PC-3 (cell line): ENCODE data around the gene ARHGEF7. TPM values are rescaled to one million over a fixed set of nuclear protein-coding genes. Genes with fewer than 3 reads are reported as not detected.

ENCODE experiments used
- ATAC-seq: fragments of 200-7000 bp; cut with Tn5 transposase; 2 replicates; pipeline ENCODE4 v1.9.1; 2020; ENCODE audit warnings: mild to moderate bottlenecking, moderate library complexity
- BruUV-seq: library from RNA; stranded (reverse); fragments of 400-500 nt; replicated peaks from 2 replicates; lab custom pipeline; 2021; lab: Mats Ljungman, UMichigan
- CTCF ChIA-PET: fragments of 300-600 bp; sonication (Branson Sonifier 250); formaldehyde crosslinking; loops from one replicate; lab custom pipeline; 2022; ENCODE audit warnings: antibody characterized with exemption; lab: Charles Lee
- POLR2A ChIA-PET: fragments of 300-600 bp; sonication (Branson Sonifier 250); formaldehyde crosslinking; loops from one replicate; lab custom pipeline; 2022; ENCODE audit warnings: antibody characterized with exemption; ENCODE audit not compliant: unreplicated experiment; lab: Charles Lee
- DNase-seq: peaks from one replicate; pipeline ENCODE4 v3.0.0-alpha.2; 2015
- H2AFZ ChIP-seq: fragments of 300-600 bp; sonication (generic); 2 replicates; pipeline ENCODE4 v1.6.0; 2016; ENCODE audit warnings: antibody characterized with exemption, low read length
- H3F3A ChIP-seq: fragments of 300-600 bp; sonication (generic); one replicate; pipeline ENCODE4 v1.6.0; 2017; ENCODE audit warnings: antibody characterized with exemption, low read length, control low read depth, mild to moderate bottlenecking; ENCODE audit not compliant: unreplicated experiment
- H3K27ac ChIP-seq: fragments of 300-600 bp; sonication (generic); 2 replicates; pipeline ENCODE4 v1.5.1; 2016; ENCODE audit warnings: mild to moderate bottlenecking, low read length
- H3K27me3 ChIP-seq: fragments of 300-600 bp; sonication (generic); 2 replicates; pipeline ENCODE4 v1.6.1; 2016; ENCODE audit warnings: low read length, mixed read lengths
- H3K36me3 ChIP-seq: fragments of 300-600 bp; sonication (generic); 2 replicates; pipeline ENCODE4 v1.6.1; 2016; ENCODE audit warnings: low read depth, mixed run types, low read length, mixed read lengths
- H3K4me1 ChIP-seq: fragments of 300-600 bp; sonication (generic); 2 replicates; pipeline ENCODE4 v1.5.1; 2016; ENCODE audit warnings: low read length; ENCODE audit not compliant: insufficient read depth
- H3K4me2 ChIP-seq: fragments of 300-600 bp; sonication (generic); 2 replicates; pipeline ENCODE4 v1.6.0; 2016; ENCODE audit warnings: low read length
- H3K4me3 ChIP-seq: fragments of 300-600 bp; sonication (generic); 2 replicates; pipeline ENCODE4 v1.5.1; 2016; ENCODE audit warnings: mild to moderate bottlenecking, low read length, mixed read lengths
- H3K79me2 ChIP-seq: fragments of 300-600 bp; sonication (generic); 2 replicates; pipeline ENCODE4 v1.6.1; 2017; ENCODE audit warnings: low read length, mixed read lengths
- H3K9ac ChIP-seq: fragments of 300-600 bp; sonication (generic); 2 replicates; pipeline ENCODE4 v1.6.0; 2016; ENCODE audit warnings: mild to moderate bottlenecking, low read length
- H3K9me2 ChIP-seq: fragments of 300-600 bp; sonication (generic); replicated peaks from 2 replicates; pipeline ENCODE4 v1.6.1; 2016; ENCODE audit warnings: mixed run types, low read length, mixed read lengths
- H3K9me3 ChIP-seq: fragments of 300-600 bp; sonication (generic); 2 replicates; pipeline ENCODE4 v1.6.1; 2016; ENCODE audit warnings: low read length, mixed read lengths
- H4K20me1 ChIP-seq: fragments of 300-600 bp; sonication (generic); 2 replicates; pipeline ENCODE4 v1.6.1; 2016; ENCODE audit warnings: low read length, mixed read lengths
- EZH2 ChIP-seq: fragments of 300-600 bp; sonication (generic); IDR thresholded peaks from one replicate; pipeline ENCODE4 v1.6.1; 2017; ENCODE audit warnings: antibody characterized with exemption, mild to moderate bottlenecking, low read length; ENCODE audit not compliant: unreplicated experiment
- EZH2phosphoT487 ChIP-seq: fragments of 300-600 bp; sonication (generic); IDR thresholded peaks from 2 replicates; pipeline ENCODE4 v1.6.1; 2018; ENCODE audit warnings: mild to moderate bottlenecking, antibody characterized with exemption, low read length, borderline replicate concordance
- intact Hi-C: fragments of 100-400 bp; cut with micrococcal nuclease; formaldehyde crosslinking; loops from 2 replicates; pipeline ENCODE4 v1.9.0; 2023
- total RNA-seq: library from RNA; depleted of rRNA; stranded (reverse); fragments of >200 nt; gene quantifications from 2 replicates; pipeline ENCODE4 v1.2.3, GENCODE V29; 2014
- TF ChIP-seq, protein P1 (sequence below): fragments of 300-600 bp; sonication (generic); conservative IDR thresholded peaks from 2 replicates; pipeline ENCODE4 v1.5.1; 2017; ENCODE audit warnings: antibody characterized with exemption, low read depth, mild to moderate bottlenecking, low read length

Gene ARHGEF7
- total RNA-seq, 1 experiment from 2014 or later: 14.7 TPM

- no peak for ATAC-seq
- Histone ChIP-seq H3K27ac (no peak overlapping the region), H3K27me3 (no peaks in the 10 kb centered on the region), H2AFZ (no peak overlapping the region), H4K20me1 (no peaks in the 10 kb centered on the region), H3K9me3 (no peaks in the 10 kb centered on the region), H3K4me2 (no peak overlapping the region), H3K79me2 (no peaks in the 10 kb centered on the region), H3K4me1 (no peaks in the 10 kb centered on the region), H3F3A (no peaks in the 10 kb centered on the region), H3K36me3 (peaks cover 7% of the 10 kb centered on the region; the same call in 1 of the 2 replicates), H3K9ac (no peak overlapping the region), H3K4me3 (no peak overlapping the region), H3K9me2 (no peaks in the 10 kb centered on the region)
- BruUV-seq: no TSS peak
- intact Hi-C loops: no loop called here
- ChIA-PET CTCF (no interaction called here), POLR2A (no interaction called here)
- DNase-seq: no peak
- TF ChIP-seq, protein P1, sequence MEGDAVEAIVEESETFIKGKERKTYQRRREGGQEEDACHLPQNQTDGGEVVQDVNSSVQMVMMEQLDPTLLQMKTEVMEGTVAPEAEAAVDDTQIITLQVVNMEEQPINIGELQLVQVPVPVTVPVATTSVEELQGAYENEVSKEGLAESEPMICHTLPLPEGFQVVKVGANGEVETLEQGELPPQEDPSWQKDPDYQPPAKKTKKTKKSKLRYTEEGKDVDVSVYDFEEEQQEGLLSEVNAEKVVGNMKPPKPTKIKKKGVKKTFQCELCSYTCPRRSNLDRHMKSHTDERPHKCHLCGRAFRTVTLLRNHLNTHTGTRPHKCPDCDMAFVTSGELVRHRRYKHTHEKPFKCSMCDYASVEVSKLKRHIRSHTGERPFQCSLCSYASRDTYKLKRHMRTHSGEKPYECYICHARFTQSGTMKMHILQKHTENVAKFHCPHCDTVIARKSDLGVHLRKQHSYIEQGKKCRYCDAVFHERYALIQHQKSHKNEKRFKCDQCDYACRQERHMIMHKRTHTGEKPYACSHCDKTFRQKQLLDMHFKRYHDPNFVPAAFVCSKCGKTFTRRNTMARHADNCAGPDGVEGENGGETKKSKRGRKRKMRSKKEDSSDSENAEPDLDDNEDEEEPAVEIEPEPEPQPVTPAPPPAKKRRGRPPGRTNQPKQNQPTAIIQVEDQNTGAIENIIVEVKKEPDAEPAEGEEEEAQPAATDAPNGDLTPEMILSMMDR: no peak
- TF ChIP-seq EZH2: no peak
- no peak for TF ChIP-seq EZH2phosphoT487
Observed at GRCh38 chr13:111280226-111280625, 165.1 kb downstream of the ARHGEF7 start.

GRCh38 chr13:111280681-111281585, 165.8 kb downstream of the ARHGEF7 start:
- peaks cover 7% of the 10 kb centered on the region; the same call in 1 of the 2 replicates for H3K36me3 ChIP-seq

More at GRCh38 chr13:111280681-111281585, 165.8 kb downstream of the ARHGEF7 start:
- H4K20me1 ChIP-seq: no peaks in the 10 kb centered on the region
- H3K4me2 ChIP-seq: no peak overlapping the region
- ChIA-PET CTCF (interaction anchor here (0.6 kb wide), 1 partner anchor 886 kb away, joined by 3 read pairs; no protein-coding TSS in a partner anchor), POLR2A (no interaction called here)
- no peak overlapping the region for H3K4me3 ChIP-seq
- no peaks in the 10 kb centered on the region for H3F3A ChIP-seq
- H3K9me2 ChIP-seq: no peaks in the 10 kb centered on the region
- ATAC-seq (no peak), DNase-seq (no peak)
- no peaks in the 10 kb centered on the region for H3K27me3 ChIP-seq
- H2AFZ ChIP-seq: no peak overlapping the region
- intact Hi-C loops: no loop called here
- no peaks in the 10 kb centered on the region for H3K9me3 ChIP-seq
- BruUV-seq: no TSS peak
- no peak overlapping the region for H3K27ac ChIP-seq
- H3K4me1 ChIP-seq: no peaks in the 10 kb centered on the region
- no peaks in the 10 kb centered on the region for H3K79me2 ChIP-seq
- TF ChIP-seq EZH2: no peak
- no peak for TF ChIP-seq EZH2phosphoT487
- TF ChIP-seq, protein P1: no peak
- H3K9ac ChIP-seq: no peak overlapping the region
